ENCODE measurements around the gene PPP1R9A.

The PPP1R9A gene

GRCh38 chr7:95199779-95200558 lies 292.6 kb downstream of the PPP1R9A start:
- no peak for DNase-seq (ENCODE audit: extremely low read depth, low read depth)
- TF ChIP-seq CTCF (IDR thresholded peaks at IDR 0.05; ENCODE audit: low read depth, low read length): peak; percentile 78

- no peak for TF ChIP-seq CTCF (IDR thresholded peaks at IDR 0.05; ENCODE audit: low read depth, low read length)
- no peak for DNase-seq (ENCODE audit: extremely low read depth, low read depth)
These were observed 293.3 kb downstream of the PPP1R9A start for GRCh38 chr7:95200741-95201140.

GRCh38 chr7:95201727-95202126 lies 294.3 kb downstream of the PPP1R9A start:
- TF ChIP-seq CTCF (IDR thresholded peaks at IDR 0.05; ENCODE audit: low read depth, low read length): no peak
- no peak for DNase-seq (ENCODE audit: extremely low read depth, low read depth)

GRCh38 chr7:95204618-95205017 lies 297.2 kb downstream of the PPP1R9A start:
- no peak for DNase-seq (ENCODE audit: extremely low read depth, low read depth)
- TF ChIP-seq CTCF (IDR thresholded peaks at IDR 0.05; ENCODE audit: low read depth, low read length): no peak

- DNase-seq (ENCODE audit: extremely low read depth, low read depth): no peak
- no peak for TF ChIP-seq CTCF (IDR thresholded peaks at IDR 0.05; ENCODE audit: low read depth, low read length)
These were observed 298.4 kb downstream of the PPP1R9A start for GRCh38 chr7:95205665-95206225.

- DNase-seq (ENCODE audit: extremely low read depth, low read depth): no peak
- no peak for TF ChIP-seq CTCF (IDR thresholded peaks at IDR 0.05; ENCODE audit: low read depth, low read length)
These were observed 301.9 kb downstream of the PPP1R9A start for GRCh38 chr7:95209276-95209675.

GRCh38 chr7:95209788-95210187 lies 302.4 kb downstream of the PPP1R9A start:
- no peak for DNase-seq (ENCODE audit: extremely low read depth, low read depth)
- TF ChIP-seq CTCF (IDR thresholded peaks at IDR 0.05; ENCODE audit: low read depth, low read length): no peak

Measured in AG09319 (cell line).